IMR-90 (cell line): ENCODE measurements around the gene HPS6. TPM values are rescaled to one million over a fixed set of nuclear protein-coding genes. Genes with fewer than 3 reads are reported as not detected.

Experiments
- ATAC-seq: fragments of 200-7000 bp; cut with Tn5 transposase; 2 replicates; pipeline ENCODE4 v1.9.1; 2020; ENCODE audit warnings: low read depth, mild to moderate bottlenecking, moderate library complexity
- BruUV-seq: library from RNA; stranded (reverse); fragments of 400-500 nt; replicated peaks from 2 replicates; lab custom pipeline; 2021; lab: Mats Ljungman, UMichigan
- CTCF ChIA-PET: fragments of 300-600 bp; formaldehyde crosslinking; extraction: SDS; loops from one replicate; lab custom pipeline; 2021; ENCODE audit warnings: antibody characterized with exemption; lab: Yijun Ruan, JAX
- POLR2A ChIA-PET: fragments of 300-600 bp; sonication (Branson Sonifier 250); formaldehyde crosslinking; loops from one replicate; lab custom pipeline; 2022; ENCODE audit warnings: antibody characterized with exemption; ENCODE audit not compliant: unreplicated experiment; lab: Charles Lee
- DNase-seq: peaks from one replicate; pipeline ENCODE4 v3.0.0; 2013
- H2AFZ ChIP-seq: replicated peaks from 2 replicates; pipeline ENCODE3; 2013; ENCODE audit warnings: low read length, mild to moderate bottlenecking; ENCODE audit not compliant: poor library complexity
- H2AK5ac ChIP-seq: 2 replicates; pipeline ENCODE4 v1.6.1; 2013; ENCODE audit warnings: low read depth, low read length, inconsistent platforms
- H2AK9ac ChIP-seq: replicated peaks from 2 replicates; pipeline ENCODE3; 2013; ENCODE audit warnings: mild to moderate bottlenecking, low read depth, low read length, moderate library complexity; ENCODE audit not compliant: poor library complexity
- H2BK120ac ChIP-seq: 2 replicates; pipeline ENCODE4 v1.6.1; 2013; ENCODE audit warnings: low read depth, low read length, inconsistent platforms
- H2BK15ac ChIP-seq: 3 replicates; pipeline ENCODE4 v1.6.1; 2013; ENCODE audit warnings: low read depth, low read length, inconsistent platforms
- H2BK20ac ChIP-seq: 2 replicates; pipeline ENCODE4 v1.6.1; 2013; ENCODE audit warnings: low read depth, mild to moderate bottlenecking, inconsistent platforms, low read length, moderate library complexity
- H2BK5ac ChIP-seq: 2 replicates; pipeline ENCODE4 v1.6.1; 2013; ENCODE audit warnings: mild to moderate bottlenecking, low read depth, low read length, inconsistent platforms; ENCODE audit not compliant: poor library complexity, severe bottlenecking
- H3K14ac ChIP-seq: replicated peaks from 2 replicates; pipeline ENCODE4 v1.6.1; 2013; ENCODE audit warnings: low read depth, low read length, inconsistent platforms
- H3K18ac ChIP-seq: 2 replicates; pipeline ENCODE4 v1.6.1; 2013; ENCODE audit warnings: low read depth, low read length, control low read depth
- H3K23ac ChIP-seq: 2 replicates; pipeline ENCODE4 v1.6.1; 2013; ENCODE audit warnings: low read depth, low read length, inconsistent platforms
- H3K27ac ChIP-seq: 2 replicates; pipeline ENCODE4 v1.5.1; 2013; ENCODE audit warnings: mild to moderate bottlenecking, control low read depth, low read length; ENCODE audit not compliant: insufficient read depth
- H3K27me3 ChIP-seq: 2 replicates; pipeline ENCODE4 v1.6.1; 2013; ENCODE audit warnings: low read length; ENCODE audit not compliant: control insufficient read depth, insufficient read depth
- H3K36me3 ChIP-seq: 2 replicates; pipeline ENCODE4 v1.6.1; 2013; ENCODE audit warnings: low read length, mixed read lengths; ENCODE audit not compliant: control insufficient read depth, insufficient read depth
- H3K4ac ChIP-seq: 2 replicates; pipeline ENCODE4 v1.6.1; 2013; ENCODE audit warnings: low read depth, low read length, inconsistent platforms
- H3K4me1 ChIP-seq: 2 replicates; pipeline ENCODE4 v1.6.1; 2013; ENCODE audit warnings: low read length, mixed read lengths; ENCODE audit not compliant: control insufficient read depth, insufficient read depth
- H3K4me2 ChIP-seq: 2 replicates; pipeline ENCODE4 v1.6.1; 2013; ENCODE audit warnings: low read depth, mild to moderate bottlenecking, control low read depth, low read length, moderate library complexity
- H3K4me3 ChIP-seq: 2 replicates; pipeline ENCODE4 v1.5.1; 2013; ENCODE audit warnings: low read depth, mild to moderate bottlenecking, control low read depth, low read length, moderate library complexity; ENCODE audit not compliant: insufficient read depth
- H3K56ac ChIP-seq: 2 replicates; pipeline ENCODE4 v1.6.1; 2013; ENCODE audit warnings: low read length, inconsistent platforms; ENCODE audit not compliant: insufficient read depth; ENCODE audit errors: extremely low read depth
- H3K79me1 ChIP-seq, 2 experiments: 2 replicates each; pipeline ENCODE4 v1.6.1; 2013; ENCODE audit warnings: low read length in 2 of 2, inconsistent platforms in 1 of 2, low read depth in 1 of 2
- H3K9ac ChIP-seq: 2 replicates; pipeline ENCODE4 v1.6.1; 2013; ENCODE audit warnings: low read depth, low read length, control low read depth
- H3K9me1 ChIP-seq: 2 replicates; pipeline ENCODE4 v1.6.1; 2013; ENCODE audit warnings: low read length, inconsistent platforms; ENCODE audit not compliant: insufficient read depth
- H3K9me3 ChIP-seq: 2 replicates; pipeline ENCODE4 v1.6.1; 2013; ENCODE audit warnings: low read length; ENCODE audit not compliant: control insufficient read depth, insufficient read depth
- H4K20me1 ChIP-seq: 2 replicates; pipeline ENCODE4 v1.6.1; 2013; ENCODE audit warnings: low read length, inconsistent platforms; ENCODE audit not compliant: insufficient read depth
- H4K5ac ChIP-seq: 2 replicates; pipeline ENCODE4 v1.6.1; 2013; ENCODE audit warnings: mild to moderate bottlenecking, low read depth, low read length, control low read depth
- H4K8ac ChIP-seq, 2 experiments: 2 replicates each; pipeline ENCODE4 v1.6.1; 2013; ENCODE audit warnings: low read depth in 2 of 2, low read length in 2 of 2, control low read depth in 1 of 2, inconsistent platforms in 1 of 2
- H4K91ac ChIP-seq: 2 replicates; pipeline ENCODE4 v1.6.1; 2013; ENCODE audit warnings: low read depth, low read length, inconsistent platforms; ENCODE audit not compliant: insufficient read depth
- BHLHE40 ChIP-seq: fragments of 150-350 bp; IDR thresholded peaks from 2 replicates; pipeline ENCODE4 v1.6.1; 2016; ENCODE audit warnings: mild to moderate bottlenecking, low read depth, low read length
- CEBPB ChIP-seq: IDR thresholded peaks from 2 replicates; pipeline ENCODE4 v1.6.1; 2012; ENCODE audit warnings: low read depth, low read length, improper control_type of control experiment
- CHD1 ChIP-seq: IDR thresholded peaks from 2 replicates; pipeline ENCODE4 v1.6.1; 2012; ENCODE audit warnings: low read depth, low read length, improper control_type of control experiment
- CTCF ChIP-seq: conservative IDR thresholded peaks from 2 replicates; pipeline ENCODE4 v1.5.1; 2012; ENCODE audit warnings: mild to moderate bottlenecking, low read depth, low read length, improper control_type of control experiment
- ELK1 ChIP-seq: fragments of 150-350 bp; IDR thresholded peaks from 2 replicates; pipeline ENCODE4 v1.6.1; 2016; ENCODE audit warnings: low read depth, mild to moderate bottlenecking, low read length, moderate library complexity, borderline replicate concordance
- FOS ChIP-seq: fragments of 150-350 bp; IDR thresholded peaks from 2 replicates; pipeline ENCODE4 v1.6.1; 2016; ENCODE audit warnings: low read depth, low read length
- MAFK ChIP-seq: IDR thresholded peaks from 2 replicates; pipeline ENCODE4 v1.6.1; 2012; ENCODE audit warnings: low read depth, low read length, improper control_type of control experiment
- MAZ ChIP-seq: IDR thresholded peaks from 2 replicates; pipeline ENCODE4 v1.6.1; 2012; ENCODE audit warnings: low read depth, mild to moderate bottlenecking, low read length, improper control_type of control experiment, moderate library complexity, borderline replicate concordance
- MXI1 ChIP-seq: IDR thresholded peaks from 2 replicates; pipeline ENCODE4 v1.6.1; 2012; ENCODE audit warnings: low read depth, mild to moderate bottlenecking, low read length, moderate library complexity, borderline replicate concordance
- NFE2L2 ChIP-seq: fragments of 150-350 bp; IDR thresholded peaks from 2 replicates; pipeline ENCODE4 v1.6.1; 2016; ENCODE audit warnings: low read depth, mild to moderate bottlenecking, low read length
- POLR2A ChIP-seq: IDR thresholded peaks from 2 replicates; pipeline ENCODE4 v1.6.1; 2012; ENCODE audit warnings: mild to moderate bottlenecking, low read depth, low read length
- RAD21 ChIP-seq: IDR thresholded peaks from 2 replicates; pipeline ENCODE4 v1.6.1; 2012; ENCODE audit warnings: low read length, improper control_type of control experiment
- RCOR1 ChIP-seq: IDR thresholded peaks from 2 replicates; pipeline ENCODE4 v1.6.1; 2012; ENCODE audit warnings: mild to moderate bottlenecking, low read length, improper control_type of control experiment; ENCODE audit not compliant: insufficient replicate concordance
- RFX5 ChIP-seq: IDR thresholded peaks from 2 replicates; pipeline ENCODE4 v1.8.0; 2012; ENCODE audit warnings: low read depth, mild to moderate bottlenecking, low read length, moderate library complexity
- SMC3 ChIP-seq: fragments of 150-350 bp; IDR thresholded peaks from 2 replicates; pipeline ENCODE4 v1.6.1; 2016; ENCODE audit warnings: low read depth, mild to moderate bottlenecking, antibody characterized with exemption, low read length, moderate library complexity
- USF2 ChIP-seq: fragments of 150-350 bp; IDR thresholded peaks from 2 replicates; pipeline ENCODE4 v1.6.1; 2017; ENCODE audit warnings: mild to moderate bottlenecking, antibody characterized with exemption, low read length, low read depth
- WGBS, 2 experiments: methylation state at CpG; one replicate each; pipeline versions ENCODE4 v1.1.5 to v1.1.7; 2013; ENCODE audit warnings: missing lambda C conversion rate in 2 of 2; ENCODE audit not compliant: insufficient read length in 1 of 2; ENCODE audit errors: extremely low coverage in 2 of 2; 5-methylcytosine and 5-hydroxymethylcytosine counted together
- dilution Hi-C: fragments of 300-500 bp; cut with HindIII; formaldehyde crosslinking; loops from one replicate; pipeline ENCODE4 v1.14.3; 2018; ENCODE audit warnings: low sequenced_read_pairs; ENCODE audit not compliant: unreplicated experiment
- in situ Hi-C: fragments of 300-500 bp; cut with MboI; formaldehyde crosslinking; loops from 3 replicates; pipeline ENCODE4 v1.14.3; 2019; ENCODE audit warnings: low sequenced_read_pairs, inconsistent platforms, mixed read lengths
- intact Hi-C: fragments of 100-400 bp; cut with micrococcal nuclease; formaldehyde crosslinking; loops from 2 replicates; pipeline ENCODE4 v1.10.0; 2022
- polyA plus RNA-seq, 3 experiments: library from polyadenylated mRNA; depleted of rRNA; stranded (reverse); fragments of >200 nt; gene quantifications; 2 replicates each; pipeline ENCODE4 v1.2.3, GENCODE V29; 2012; ENCODE audit warnings: low replicate concordance in 1 of 3
- total RNA-seq: library from RNA; depleted of rRNA; stranded (reverse); fragments of >200 nt; gene quantifications from 2 replicates; pipeline ENCODE4 v1.2.3, GENCODE V29; 2012

Gene HPS6
- total and polyA plus RNA-seq, 2 of the 4 experiments (the other 2 are of a cell fraction), result 10.5 to 23.1 TPM

GRCh38 chr10:102102421-102102820, 37.3 kb downstream of the HPS6 start:
- H3K14ac ChIP-seq, result no peak overlapping the region
- peaks cover 6 to 26% of the 10 kb centered on the region in 2 experiments; a peak in 3 of 4 replicates for H3K79me1 ChIP-seq
- in situ Hi-C loops, result no loop called here
- TF ChIP-seq RFX5 (no peak), RAD21 (no peak), RCOR1 (no peak), FOS (no peak), USF2 (no peak), CEBPB (no peak), ELK1 (no peak), CHD1 (no peak), MAFK (no peak), NFE2L2 (no peak), POLR2A (no peak), BHLHE40 (no peak), MAZ (no peak), CTCF (no peak), SMC3 (no peak), MXI1 (no peak)
- no peak overlapping the region for H4K8ac ChIP-seq
- H3K4me1 ChIP-seq, result no peaks in the 10 kb centered on the region
- no peak overlapping the region for H2AFZ ChIP-seq
- no peak overlapping the region for H2AK9ac ChIP-seq
- H3K36me3 ChIP-seq, result peaks cover 40% of the 10 kb centered on the region
- no peak overlapping the region for H2BK15ac ChIP-seq
- H3K27me3 ChIP-seq, result no peaks in the 10 kb centered on the region
- no peak overlapping the region for H3K4me3 ChIP-seq
- H3K56ac ChIP-seq, result no peak overlapping the region
- no peaks in the 10 kb centered on the region for H3K9me3 ChIP-seq
- no peak overlapping the region for H4K5ac ChIP-seq
- intact Hi-C loops, result no loop called here
- no peak overlapping the region for H2AK5ac ChIP-seq
- CTCF ChIA-PET, result interaction anchor here (0.7 kb wide), 1 partner anchor 28 kb away, joined by 3 read pairs; no protein-coding TSS in a partner anchor
- no peak overlapping the region for H3K23ac ChIP-seq
- DNase-seq, result no peak
- H4K91ac ChIP-seq, result no peak overlapping the region
- H2BK20ac ChIP-seq, result no peak overlapping the region
- H3K9me1 ChIP-seq, result peaks cover 23% of the 10 kb centered on the region
- no peak overlapping the region for H2BK5ac ChIP-seq
- no peak overlapping the region for H3K9ac ChIP-seq
- peaks cover 25% of the 10 kb centered on the region; the same call in 1 of the 2 replicates for H4K20me1 ChIP-seq
- no CpG with 5 or more reads among the region's 1 CpG for WGBS, 2 experiments
- H2BK120ac ChIP-seq, result no peak overlapping the region
- POLR2A ChIA-PET, result interaction anchor here (0.6 kb wide), 1 partner anchor 410 kb away, joined by 12 read pairs; no protein-coding TSS in a partner anchor
- no peak overlapping the region for H3K27ac ChIP-seq
- no TSS peak for BruUV-seq
- no peak; the same call in 1 of the 2 replicates for ATAC-seq
- dilution Hi-C loops, result no loop called here
- H3K4ac ChIP-seq, result no peak overlapping the region
- H3K4me2 ChIP-seq, result no peak overlapping the region
- no peak overlapping the region for H3K18ac ChIP-seq
